Glutamatergic neuron (in vitro differentiated cells): Measurements from ENCODE around the gene ITSN1. TPM values are rescaled to one million over a fixed set of nuclear protein-coding genes. Genes with fewer than 3 reads are reported as not detected.

ENCODE experiments used
- DNase-seq: peaks from one replicate; pipeline ENCODE4 v3.0.0; 2022
- H3K27ac Mint-ChIP-seq: one replicate; pipeline ENCODE4 v1.8.0; 2020; ENCODE audit warnings: mild to moderate bottlenecking, mixed read lengths, inconsistent platforms; ENCODE audit not compliant: unreplicated experiment
- H3K27me3 Mint-ChIP-seq: one replicate; pipeline ENCODE4 v1.8.0; 2020; ENCODE audit warnings: mild to moderate bottlenecking, moderate library complexity, mixed read lengths, inconsistent platforms; ENCODE audit not compliant: unreplicated experiment
- H3K36me3 Mint-ChIP-seq: one replicate; pipeline ENCODE4 v1.8.0; 2020; ENCODE audit warnings: mild to moderate bottlenecking, mixed read lengths, inconsistent platforms; ENCODE audit not compliant: unreplicated experiment
- H3K4me1 Mint-ChIP-seq: one replicate; pipeline ENCODE4 v1.8.0; 2020; ENCODE audit warnings: mild to moderate bottlenecking, low read depth, mixed read lengths, inconsistent platforms; ENCODE audit not compliant: unreplicated experiment
- H3K4me3 Mint-ChIP-seq: one replicate; pipeline ENCODE4 v1.8.0; 2020; ENCODE audit warnings: mild to moderate bottlenecking, mixed read lengths, inconsistent platforms; ENCODE audit not compliant: unreplicated experiment
- H3K9me3 Mint-ChIP-seq: one replicate; pipeline ENCODE4 v1.8.0; 2020; ENCODE audit warnings: mild to moderate bottlenecking, moderate library complexity, mixed read lengths, inconsistent platforms; ENCODE audit not compliant: unreplicated experiment
- CTCF ChIP-seq: fragments of 200-600 bp; sonication (generic); IDR thresholded peaks from one replicate; pipeline ENCODE4 v1.5.0; 2021; ENCODE audit not compliant: partially characterized antibody, unreplicated experiment
- total RNA-seq: library from RNA; stranded (reverse); fragmentation: NEBNext Ultra II Directional; extraction: Animal tissue kit (Norgen Biotek cat#: 25700); gene quantifications from one replicate; pipeline ENCODE4 v1.2.1, GENCODE V29; 2021; ENCODE audit not compliant: unreplicated experiment

The ITSN1 gene
- total RNA-seq, 1 donor from 2014 or later = 89.1 TPM

- H3K27ac Mint-ChIP-seq = no peak overlapping the region
- H3K27me3 Mint-ChIP-seq = peaks cover 1% of the 10 kb centered on the region
- H3K4me3 Mint-ChIP-seq = no peak overlapping the region
- H3K4me1 Mint-ChIP-seq = no peaks in the 10 kb centered on the region
- TF ChIP-seq CTCF = no peak
- no peak for DNase-seq
- peaks cover 13% of the 10 kb centered on the region for H3K36me3 Mint-ChIP-seq
- peaks cover 4% of the 10 kb centered on the region for H3K9me3 Mint-ChIP-seq
These were observed 185.8 kb downstream of the ITSN1 start for GRCh38 chr21:33828083-33828482.

- Mint-ChIP-seq H3K9me3 (peaks cover 4% of the 10 kb centered on the region), H3K4me3 (no peak overlapping the region), H3K27me3 (no peaks in the 10 kb centered on the region), H3K4me1 (no peaks in the 10 kb centered on the region), H3K27ac (no peak overlapping the region), H3K36me3 (peaks cover 13% of the 10 kb centered on the region)
- TF ChIP-seq CTCF = no peak
- no peak for DNase-seq
These were observed 186.3 kb downstream of the ITSN1 start for GRCh38 chr21:33828577-33828976.

- DNase-seq = no peak
- Mint-ChIP-seq H3K4me3 (no peak overlapping the region), H3K4me1 (no peaks in the 10 kb centered on the region), H3K36me3 (peaks cover 13% of the 10 kb centered on the region), H3K27ac (no peak overlapping the region), H3K9me3 (peaks cover 4% of the 10 kb centered on the region), H3K27me3 (no peaks in the 10 kb centered on the region)
- no peak for TF ChIP-seq CTCF
These were observed 187.5 kb downstream of the ITSN1 start for GRCh38 chr21:33829844-33830243.

GRCh38 chr21:33831962-33832659, 189.8 kb downstream of the ITSN1 start:
- DNase-seq = no peak
- no peaks in the 10 kb centered on the region for H3K27me3 Mint-ChIP-seq
- peaks cover 6% of the 10 kb centered on the region for H3K9me3 Mint-ChIP-seq
- no peaks in the 10 kb centered on the region for H3K4me1 Mint-ChIP-seq
- peaks cover 13% of the 10 kb centered on the region for H3K36me3 Mint-ChIP-seq
- TF ChIP-seq CTCF = no peak
- no peak overlapping the region for H3K27ac Mint-ChIP-seq
- H3K4me3 Mint-ChIP-seq = no peak overlapping the region

GRCh38 chr21:33834801-33835500, 192.7 kb downstream of the ITSN1 start:
- Mint-ChIP-seq H3K4me1 (no peaks in the 10 kb centered on the region), H3K9me3 (peaks cover 4% of the 10 kb centered on the region), H3K4me3 (no peak overlapping the region), H3K36me3 (peaks cover 5% of the 10 kb centered on the region), H3K27ac (no peak overlapping the region), H3K27me3 (no peaks in the 10 kb centered on the region)
- DNase-seq = no peak
- no peak for TF ChIP-seq CTCF
